Uterus (tissue), 2 donors: ENCODE results near the gene S100Z.

Experiments
- POLR2A ChIP-seq, 2 donors: fragments of 450-650 bp; IDR thresholded peaks; one replicate each; pipeline ENCODE4 v1.6.1; 2016; ENCODE audit warnings: antibody characterized with exemption in 2 of 2, mild to moderate bottlenecking in 1 of 2, moderate library complexity in 1 of 2
- TF ChIP-seq, protein P1 (sequence below), 4 experiments: fragments of 200-600 bp in 2 of 4; fragments of 450-650 bp in 2 of 4; sonication (generic) in 2 of 4; IDR thresholded peaks; one replicate each; pipeline ENCODE4 v1.5.1; 2016 to 2019; ENCODE audit warnings: antibody characterized with exemption in 4 of 4, mild to moderate bottlenecking in 2 of 4, moderate library complexity in 1 of 4

DNA sequence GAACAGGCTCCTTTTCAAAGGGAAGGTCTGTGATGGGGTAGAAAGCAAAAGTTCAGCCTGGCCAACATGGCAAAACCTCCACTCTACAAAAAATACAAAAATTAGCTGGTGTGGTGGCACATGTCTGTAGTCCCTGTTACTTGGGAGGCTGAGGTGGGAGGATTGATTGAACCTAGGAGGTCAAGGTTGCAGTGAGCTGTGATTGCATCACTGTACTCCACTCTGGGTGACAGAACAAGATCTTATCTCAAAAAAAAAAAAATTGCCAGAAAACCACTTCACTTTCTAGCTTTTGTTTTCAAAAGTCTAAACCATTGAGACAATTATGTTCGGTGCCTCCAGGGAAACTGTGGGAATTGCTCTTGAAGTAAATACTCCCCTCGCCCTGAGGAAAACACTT, 43.5 kb downstream of the S100Z start:
- TF ChIP-seq, protein P1, sequence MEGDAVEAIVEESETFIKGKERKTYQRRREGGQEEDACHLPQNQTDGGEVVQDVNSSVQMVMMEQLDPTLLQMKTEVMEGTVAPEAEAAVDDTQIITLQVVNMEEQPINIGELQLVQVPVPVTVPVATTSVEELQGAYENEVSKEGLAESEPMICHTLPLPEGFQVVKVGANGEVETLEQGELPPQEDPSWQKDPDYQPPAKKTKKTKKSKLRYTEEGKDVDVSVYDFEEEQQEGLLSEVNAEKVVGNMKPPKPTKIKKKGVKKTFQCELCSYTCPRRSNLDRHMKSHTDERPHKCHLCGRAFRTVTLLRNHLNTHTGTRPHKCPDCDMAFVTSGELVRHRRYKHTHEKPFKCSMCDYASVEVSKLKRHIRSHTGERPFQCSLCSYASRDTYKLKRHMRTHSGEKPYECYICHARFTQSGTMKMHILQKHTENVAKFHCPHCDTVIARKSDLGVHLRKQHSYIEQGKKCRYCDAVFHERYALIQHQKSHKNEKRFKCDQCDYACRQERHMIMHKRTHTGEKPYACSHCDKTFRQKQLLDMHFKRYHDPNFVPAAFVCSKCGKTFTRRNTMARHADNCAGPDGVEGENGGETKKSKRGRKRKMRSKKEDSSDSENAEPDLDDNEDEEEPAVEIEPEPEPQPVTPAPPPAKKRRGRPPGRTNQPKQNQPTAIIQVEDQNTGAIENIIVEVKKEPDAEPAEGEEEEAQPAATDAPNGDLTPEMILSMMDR (IDR thresholded peaks at IDR 0.05), result no peak
- no peak for TF ChIP-seq POLR2A (IDR thresholded peaks at IDR 0.05)
